Measurements from ENCODE around the gene ZFPL1. TPM values are rescaled to one million over a fixed set of nuclear protein-coding genes. Genes with fewer than 3 reads are reported as not detected.

ZFPL1 gene
- 32.4 TPM for polyA plus RNA-seq (2012; ENCODE audit: low read depth, missing spikeins)

- FAIRE-seq = peak; percentile 99
- peak; percentile 98 for DNase-seq (ENCODE audit: insufficient read length, low spot score)
- TF ChIP-seq POU2F2 (IDR thresholded peaks at IDR 0.05; ENCODE audit: low read depth, low read length) = peak; percentile 58
- TF ChIP-seq PAX5 (IDR thresholded peaks at IDR 0.05; ENCODE audit: insufficient read depth, low read length, severe bottlenecking) = no peak
- TF ChIP-seq SPI1 (IDR thresholded peaks at IDR 0.05; ENCODE audit: low read depth, low read length) = no peak
- peak; percentile 69; the same call in 1 of the 2 replicates for TF ChIP-seq POLR2A (IDR thresholded peaks at IDR 0.05; ENCODE audit: low read depth, low read length)
- TF ChIP-seq TAF1 (IDR thresholded peaks at IDR 0.05; ENCODE audit: low read depth, low read length) = peak; percentile 48
- TF ChIP-seq POLR2AphosphoS5 (IDR thresholded peaks at IDR 0.05; ENCODE audit: low read depth, low read length) = peak; percentile 85
These were observed at the start of gene ZFPL1, which contains the start of gene CDCA5 for GRCh38 chr11:65083834-65084597. ZFPL1 (plus strand) TSS chr11:65084222; CDS start chr11:65084699, 477 bp downstream. CDCA5 (minus strand) TSS chr11:65084040; CDS start chr11:65083978, 62 bp downstream.

GRCh38 chr11:65034423-65034822, 49.6 kb upstream of the ZFPL1 start:
- FAIRE-seq (no peak), DNase-seq (ENCODE audit: insufficient read length, low spot score) (no peak)
- TF ChIP-seq POU2F2 (IDR thresholded peaks at IDR 0.05; ENCODE audit: low read depth, low read length) (no peak), POLR2AphosphoS5 (IDR thresholded peaks at IDR 0.05; ENCODE audit: low read depth, low read length) (no peak), SPI1 (IDR thresholded peaks at IDR 0.05; ENCODE audit: low read depth, low read length) (no peak), POLR2A (IDR thresholded peaks at IDR 0.05; ENCODE audit: low read depth, low read length) (no peak), TAF1 (IDR thresholded peaks at IDR 0.05; ENCODE audit: low read depth, low read length) (no peak), PAX5 (IDR thresholded peaks at IDR 0.05; ENCODE audit: insufficient read depth, low read length, severe bottlenecking) (no peak)

DNA sequence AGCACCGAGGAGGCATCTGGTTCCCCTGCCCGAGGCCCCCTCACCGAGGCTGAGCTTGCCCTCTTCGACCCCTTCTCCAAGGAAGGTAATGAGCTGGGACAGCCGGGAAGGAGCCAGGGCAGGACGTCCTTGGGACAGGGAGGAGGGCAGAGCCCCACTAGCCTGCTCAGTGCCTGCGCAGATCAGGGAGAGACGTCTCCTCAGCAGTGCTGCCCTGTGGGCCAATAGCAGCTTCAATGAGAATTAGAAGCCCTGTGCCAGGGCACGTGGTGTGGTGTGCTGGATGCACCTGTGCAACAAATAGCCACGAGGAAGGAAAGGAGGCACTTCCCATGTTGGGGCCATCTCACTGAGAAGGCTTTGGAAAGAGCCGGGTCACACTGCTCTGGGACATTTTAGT, 48.4 kb upstream of the ZFPL1 start:
- no peak for DNase-seq (ENCODE audit: insufficient read length, low spot score)
- TF ChIP-seq TAF1 (IDR thresholded peaks at IDR 0.05; ENCODE audit: low read depth, low read length) (no peak), SPI1 (IDR thresholded peaks at IDR 0.05; ENCODE audit: low read depth, low read length) (no peak), POU2F2 (IDR thresholded peaks at IDR 0.05; ENCODE audit: low read depth, low read length) (no peak), POLR2A (IDR thresholded peaks at IDR 0.05; ENCODE audit: low read depth, low read length) (no peak), POLR2AphosphoS5 (IDR thresholded peaks at IDR 0.05; ENCODE audit: low read depth, low read length) (no peak), PAX5 (IDR thresholded peaks at IDR 0.05; ENCODE audit: insufficient read depth, low read length, severe bottlenecking) (no peak)
- no peak for FAIRE-seq

GRCh38 chr11:65036931-65037330, 47.1 kb upstream of the ZFPL1 start:
- DNase-seq (ENCODE audit: insufficient read length, low spot score) (no peak), FAIRE-seq (no peak)
- TF ChIP-seq PAX5 (IDR thresholded peaks at IDR 0.05; ENCODE audit: insufficient read depth, low read length, severe bottlenecking) (no peak), POLR2AphosphoS5 (IDR thresholded peaks at IDR 0.05; ENCODE audit: low read depth, low read length) (no peak), POU2F2 (IDR thresholded peaks at IDR 0.05; ENCODE audit: low read depth, low read length) (no peak)

DNA sequence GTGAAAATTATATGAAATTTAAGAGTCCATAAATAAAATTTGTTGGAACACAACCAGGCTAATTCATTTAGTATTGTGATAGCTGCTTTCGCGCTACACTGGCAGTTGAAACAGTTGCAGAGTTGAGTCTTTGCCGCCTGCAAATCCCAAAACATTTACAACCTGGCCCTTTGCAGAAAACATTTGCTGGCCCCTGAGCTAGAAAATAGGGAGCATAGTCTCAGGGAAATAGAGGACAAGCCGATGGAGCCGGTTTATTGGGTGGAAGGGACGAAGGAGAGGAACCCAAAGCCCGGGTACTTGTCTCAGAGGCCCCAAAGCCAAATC, 43.5 kb upstream of the ZFPL1 start:
- no peak for TF ChIP-seq TAF1 (IDR thresholded peaks at IDR 0.05; ENCODE audit: low read depth, low read length)
- no peak for TF ChIP-seq PAX5 (IDR thresholded peaks at IDR 0.05; ENCODE audit: insufficient read depth, low read length, severe bottlenecking)
- TF ChIP-seq POU2F2 (IDR thresholded peaks at IDR 0.05; ENCODE audit: low read depth, low read length) = 0 out of 2 replicates have a peak, but pooled peaks have one; percentile 27
- no peak for TF ChIP-seq POLR2A (IDR thresholded peaks at IDR 0.05; ENCODE audit: low read depth, low read length)
- DNase-seq (ENCODE audit: insufficient read length, low spot score) (no peak), FAIRE-seq (no peak)

- FAIRE-seq (peak; percentile 99), DNase-seq (ENCODE audit: insufficient read length, low spot score) (peak; percentile 97)
These were observed 43.0 kb upstream of the ZFPL1 start, which contains the start of gene SAC3D1 for GRCh38 chr11:65040847-65041622. SAC3D1 (plus strand) TSS chr11:65041210; CDS start chr11:65041293, 83 bp downstream.

GRCh38 chr11:65042891-65043290, 41.1 kb upstream of the ZFPL1 start:
- FAIRE-seq (no peak), DNase-seq (ENCODE audit: insufficient read length, low spot score) (no peak)
- TF ChIP-seq PAX5 (IDR thresholded peaks at IDR 0.05; ENCODE audit: insufficient read depth, low read length, severe bottlenecking) (no peak), POLR2A (IDR thresholded peaks at IDR 0.05; ENCODE audit: low read depth, low read length) (no peak), POU2F2 (IDR thresholded peaks at IDR 0.05; ENCODE audit: low read depth, low read length) (no peak), POLR2AphosphoS5 (IDR thresholded peaks at IDR 0.05; ENCODE audit: low read depth, low read length) (no peak), SPI1 (IDR thresholded peaks at IDR 0.05; ENCODE audit: low read depth, low read length) (no peak), TAF1 (IDR thresholded peaks at IDR 0.05; ENCODE audit: low read depth, low read length) (no peak)

More at GRCh38 chr11:65040847-65041622, 43.0 kb upstream of the ZFPL1 start, which contains the start of gene SAC3D1:
- TF ChIP-seq TAF1 (IDR thresholded peaks at IDR 0.05; ENCODE audit: low read depth, low read length) (0 out of 2 replicates have a peak, but pooled peaks have one; percentile 26), PAX5 (IDR thresholded peaks at IDR 0.05; ENCODE audit: insufficient read depth, low read length, severe bottlenecking) (peak; percentile 3), POLR2AphosphoS5 (IDR thresholded peaks at IDR 0.05; ENCODE audit: low read depth, low read length) (no peak)

DNA sequence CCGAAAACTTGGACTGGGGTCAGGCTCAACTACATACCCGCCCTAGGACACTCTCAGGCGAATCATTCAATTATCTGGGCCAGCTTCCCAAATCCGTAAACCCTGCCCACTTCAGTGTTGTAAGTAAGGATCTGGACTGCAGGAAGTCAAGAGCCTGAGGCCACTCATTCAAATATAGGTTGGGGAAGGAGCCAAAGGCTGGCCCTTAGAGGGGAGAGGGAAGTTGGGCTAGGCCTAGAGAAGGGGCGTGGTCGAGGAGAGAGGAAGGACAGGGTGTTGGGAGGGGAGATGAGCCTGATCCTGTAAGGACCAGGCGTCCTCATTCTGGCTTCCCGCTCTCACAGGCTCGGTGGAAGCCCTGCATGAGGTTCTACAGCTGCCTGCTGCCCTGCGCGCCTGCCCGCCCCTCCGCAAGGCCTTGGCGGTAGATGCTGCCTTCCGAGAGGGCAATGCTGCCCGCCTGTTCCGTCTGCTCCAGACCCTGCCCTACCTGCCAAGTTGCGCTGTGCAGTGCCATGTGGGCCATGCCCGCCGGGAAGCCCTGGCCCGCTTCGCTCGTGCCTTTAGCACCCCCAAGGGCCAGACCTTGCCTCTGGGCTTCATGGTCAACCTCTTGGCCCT, 40.0 kb upstream of the ZFPL1 start:
- DNase-seq (ENCODE audit: insufficient read length, low spot score) (no peak), FAIRE-seq (no peak)
- no peak for TF ChIP-seq POLR2AphosphoS5 (IDR thresholded peaks at IDR 0.05; ENCODE audit: low read depth, low read length)
- TF ChIP-seq PAX5 (IDR thresholded peaks at IDR 0.05; ENCODE audit: insufficient read depth, low read length, severe bottlenecking) = no peak
- TF ChIP-seq SPI1 (IDR thresholded peaks at IDR 0.05; ENCODE audit: low read depth, low read length) = no peak
- no peak for TF ChIP-seq POU2F2 (IDR thresholded peaks at IDR 0.05; ENCODE audit: low read depth, low read length)
- no peak for TF ChIP-seq POLR2A (IDR thresholded peaks at IDR 0.05; ENCODE audit: low read depth, low read length)
- no peak for TF ChIP-seq TAF1 (IDR thresholded peaks at IDR 0.05; ENCODE audit: low read depth, low read length)

- TF ChIP-seq POLR2AphosphoS5 (IDR thresholded peaks at IDR 0.05; ENCODE audit: low read depth, low read length) = no peak
- no peak for TF ChIP-seq TAF1 (IDR thresholded peaks at IDR 0.05; ENCODE audit: low read depth, low read length)
- no peak for TF ChIP-seq PAX5 (IDR thresholded peaks at IDR 0.05; ENCODE audit: insufficient read depth, low read length, severe bottlenecking)
- TF ChIP-seq SPI1 (IDR thresholded peaks at IDR 0.05; ENCODE audit: low read depth, low read length) = no peak
- no peak for TF ChIP-seq POLR2A (IDR thresholded peaks at IDR 0.05; ENCODE audit: low read depth, low read length)
- TF ChIP-seq POU2F2 (IDR thresholded peaks at IDR 0.05; ENCODE audit: low read depth, low read length) = no peak
- DNase-seq (ENCODE audit: insufficient read length, low spot score) (no peak), FAIRE-seq (no peak)
These were observed 39.0 kb upstream of the ZFPL1 start for GRCh38 chr11:65045061-65045460.
